HG02938 (cell line): ENCODE data around the gene FOXR2.
A peak's percentile ranks its signal among the peaks of the same experiment; 100 is the strongest.

Source experiments
- ATAC-seq: cut with Tn5 transposase; IDR thresholded peaks from one replicate; pipeline ENCODE4 v1.9.1; 2021; ENCODE audit warnings: mild to moderate bottlenecking, moderate library complexity; ENCODE audit not compliant: unreplicated experiment

FOXR2 gene, protein sequence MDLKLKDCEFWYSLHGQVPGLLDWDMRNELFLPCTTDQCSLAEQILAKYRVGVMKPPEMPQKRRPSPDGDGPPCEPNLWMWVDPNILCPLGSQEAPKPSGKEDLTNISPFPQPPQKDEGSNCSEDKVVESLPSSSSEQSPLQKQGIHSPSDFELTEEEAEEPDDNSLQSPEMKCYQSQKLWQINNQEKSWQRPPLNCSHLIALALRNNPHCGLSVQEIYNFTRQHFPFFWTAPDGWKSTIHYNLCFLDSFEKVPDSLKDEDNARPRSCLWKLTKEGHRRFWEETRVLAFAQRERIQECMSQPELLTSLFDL

DNA sequence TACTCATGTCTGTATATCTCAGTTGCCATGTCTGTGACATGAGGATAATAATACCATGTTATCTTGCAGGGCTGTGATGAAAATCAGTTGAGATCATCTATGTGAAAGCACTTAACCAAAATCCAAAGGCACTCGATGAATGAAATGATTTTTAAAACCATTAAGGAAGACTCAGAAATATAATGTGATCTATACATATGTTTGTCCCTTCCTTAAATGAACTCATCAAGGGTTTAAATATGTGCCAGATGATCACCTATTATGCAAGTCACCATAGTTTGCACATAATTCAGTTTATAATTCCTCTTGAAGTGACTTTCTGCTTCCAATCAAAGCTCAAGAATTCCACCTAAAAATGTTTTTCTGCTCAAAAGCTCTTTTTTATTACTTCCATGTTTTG is at the start of gene FOXR2:
Gene FOXR2 (plus strand): TSS at position 301 of the 400 bp plus-strand sequence. CDS start 312 bp downstream, outside the sequence.
- no peak for ATAC-seq

DNA sequence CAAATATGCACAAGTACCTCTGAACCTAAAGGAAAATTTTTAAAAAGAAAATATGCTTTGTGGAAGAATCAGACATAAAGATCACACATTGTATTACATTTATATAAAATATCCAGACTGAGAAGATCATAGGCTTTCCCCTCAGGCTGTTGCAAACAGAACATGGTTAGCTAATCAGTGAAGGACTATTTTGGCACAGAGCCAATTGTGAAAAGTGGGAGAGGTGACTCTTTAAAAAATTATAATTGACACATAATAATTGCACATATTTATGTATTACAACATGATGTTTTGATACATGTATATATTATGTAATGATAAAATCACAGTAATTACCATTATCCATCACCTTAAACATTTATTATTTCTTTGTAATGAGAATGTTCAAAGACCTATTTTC is 44.1 kb upstream of the FOXR2 start:
- no peak for ATAC-seq

DNA sequence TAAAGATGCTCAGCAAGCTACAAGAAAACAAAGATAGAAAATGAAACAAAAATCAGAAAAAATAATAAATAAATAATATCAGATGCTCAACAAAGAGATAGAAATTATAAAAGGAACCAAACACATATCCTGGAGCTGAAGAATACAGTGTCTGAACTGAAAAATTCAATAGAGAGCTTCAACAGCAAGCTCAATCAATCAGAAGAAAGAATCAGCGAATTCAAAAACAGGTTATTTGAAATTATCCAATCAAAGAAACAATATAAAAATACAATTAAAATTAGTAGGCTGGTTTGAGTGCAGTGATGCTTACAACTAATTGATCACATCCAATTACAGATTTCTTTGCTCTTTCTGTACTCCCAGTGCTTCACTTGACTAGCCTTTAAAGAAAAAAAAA is 40.8 kb upstream of the FOXR2 start:
- ATAC-seq, result no peak

DNA sequence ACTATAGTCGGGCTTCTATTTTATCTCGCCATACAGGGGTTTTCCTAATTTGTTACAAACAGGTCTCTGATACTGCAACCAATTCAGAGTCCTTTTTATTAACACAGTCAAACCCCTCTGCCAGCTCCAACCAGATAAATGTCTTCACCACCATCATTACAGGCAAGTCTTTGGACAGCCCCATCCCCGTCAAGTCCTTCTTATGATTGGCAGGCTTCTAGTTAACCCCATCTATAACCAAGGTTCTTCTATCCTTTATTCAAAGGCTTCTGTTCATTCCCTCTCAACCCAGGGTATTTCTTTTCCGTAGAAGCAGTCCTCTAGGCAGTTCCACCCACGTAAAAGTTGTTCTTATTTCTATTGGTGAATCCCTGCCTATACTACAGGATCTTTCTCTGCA is 29.9 kb upstream of the FOXR2 start:
- no peak for ATAC-seq

DNA sequence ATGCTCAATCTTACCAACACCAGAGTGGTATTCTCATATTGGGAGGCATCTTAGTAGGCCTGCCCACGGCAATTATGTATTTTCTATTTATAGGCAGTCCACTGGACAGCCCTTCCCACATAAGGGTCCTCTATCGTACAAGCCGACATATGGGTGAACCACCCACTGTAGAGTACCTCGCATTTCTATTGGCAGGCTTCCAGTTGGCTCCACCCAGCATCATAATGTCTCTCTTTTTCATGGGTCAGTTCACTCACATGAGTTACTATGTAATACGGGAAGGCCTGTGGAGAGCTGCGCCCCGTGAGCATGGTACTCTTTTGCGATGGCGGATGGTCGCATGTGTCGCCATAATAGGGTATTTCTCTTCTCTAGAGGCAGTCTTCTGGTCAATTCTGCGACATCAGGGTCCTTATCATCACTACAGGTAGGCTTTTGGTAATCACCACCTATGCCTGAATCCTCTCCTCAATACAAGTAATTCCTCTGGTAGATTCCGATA is 29.4 kb upstream of the FOXR2 start:
- no peak for ATAC-seq

DNA sequence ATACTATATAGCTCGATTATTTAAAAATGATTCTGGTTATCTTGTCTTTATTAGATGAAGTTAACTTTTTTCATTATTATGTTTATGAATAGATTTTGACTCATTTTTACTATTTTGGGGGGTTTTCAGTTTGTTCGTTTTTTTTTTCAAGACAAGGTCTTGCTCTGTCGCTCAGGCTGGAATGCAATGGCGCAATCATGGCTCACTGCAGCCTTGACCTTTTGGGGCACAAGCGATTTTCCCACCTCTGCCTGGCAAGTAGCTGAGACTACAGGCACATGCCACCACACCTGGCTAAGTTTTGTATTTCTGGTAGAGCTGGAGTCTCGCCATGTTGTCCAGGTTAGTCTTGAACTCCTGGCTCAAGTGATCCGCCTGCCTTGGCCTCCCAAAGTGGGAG is 24.9 kb upstream of the FOXR2 start:
- ATAC-seq, result no peak

DNA sequence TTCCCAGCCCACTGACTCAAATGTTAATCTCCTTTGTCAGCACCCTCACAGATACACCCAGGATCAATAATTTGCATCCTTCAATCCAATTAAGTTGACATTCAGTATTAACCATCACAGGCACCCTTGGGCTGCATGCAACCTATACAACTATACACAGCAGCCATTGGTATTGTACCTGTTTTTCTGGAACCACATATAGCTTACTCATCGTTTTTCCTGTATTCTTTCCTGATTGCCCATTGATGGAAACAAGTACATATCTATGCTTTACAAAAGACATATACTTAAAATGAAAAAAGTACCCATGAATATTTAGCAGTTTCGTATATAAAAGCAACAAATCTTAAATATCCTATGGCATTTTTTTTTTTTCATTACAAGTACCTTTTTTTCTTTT is 3.7 kb upstream of the FOXR2 start:
- no peak for ATAC-seq

DNA sequence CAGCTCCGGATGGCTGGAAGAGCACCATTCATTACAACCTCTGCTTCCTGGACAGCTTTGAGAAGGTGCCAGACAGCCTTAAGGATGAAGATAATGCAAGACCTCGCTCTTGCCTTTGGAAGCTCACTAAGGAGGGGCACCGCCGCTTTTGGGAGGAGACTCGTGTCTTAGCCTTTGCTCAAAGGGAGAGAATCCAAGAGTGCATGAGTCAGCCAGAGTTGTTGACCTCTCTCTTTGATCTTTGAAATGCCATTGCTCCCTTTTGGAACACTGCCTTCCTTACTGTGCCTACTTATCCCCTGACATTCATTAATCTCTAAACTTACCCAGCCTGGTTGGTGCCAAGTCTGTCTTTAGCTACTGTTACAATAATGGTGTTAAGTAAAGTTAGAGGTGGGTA is 1.2 kb downstream of the FOXR2 start:
- no peak for ATAC-seq

DNA sequence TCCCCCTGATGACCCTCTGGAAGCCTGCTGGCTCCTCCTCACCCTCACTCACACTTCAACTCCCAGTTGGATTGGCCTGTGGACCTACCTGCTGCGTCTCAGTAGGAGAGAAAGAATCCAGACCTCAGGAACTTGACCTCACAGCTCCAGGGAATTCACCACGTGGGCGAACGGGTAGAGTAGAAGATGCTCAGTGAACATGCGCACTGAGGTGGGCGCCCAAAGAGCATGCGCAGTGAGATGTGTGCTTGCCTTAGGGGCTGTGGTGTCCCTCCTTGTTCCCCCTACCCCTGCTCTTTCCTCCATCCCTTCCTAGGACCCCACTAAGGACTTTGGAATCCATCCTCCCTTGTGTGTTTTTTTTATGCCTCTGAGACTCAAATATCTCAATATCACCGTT is 12.9 kb downstream of the FOXR2 start:
- ATAC-seq, result no peak

DNA sequence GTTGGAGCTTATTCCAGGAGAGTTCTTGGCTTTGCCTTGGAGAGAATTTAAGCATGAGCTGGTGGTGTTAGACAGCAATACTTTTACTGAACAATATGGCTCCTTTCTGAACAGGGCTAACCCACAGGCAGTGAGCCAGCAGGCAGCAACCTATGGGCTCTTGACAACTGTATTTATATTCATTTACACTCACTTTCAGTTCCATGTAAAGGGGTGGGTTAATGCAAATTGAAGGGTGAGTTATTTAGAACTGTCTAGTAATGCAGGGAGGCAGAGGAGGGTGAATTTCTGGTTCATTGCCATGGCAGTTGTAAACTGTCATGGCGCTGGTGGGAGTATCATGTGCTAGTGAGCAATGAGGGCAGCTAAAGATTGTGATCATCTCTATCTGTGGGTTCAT is 15.7 kb downstream of the FOXR2 start:
- ATAC-seq, result peak; percentile 88

DNA sequence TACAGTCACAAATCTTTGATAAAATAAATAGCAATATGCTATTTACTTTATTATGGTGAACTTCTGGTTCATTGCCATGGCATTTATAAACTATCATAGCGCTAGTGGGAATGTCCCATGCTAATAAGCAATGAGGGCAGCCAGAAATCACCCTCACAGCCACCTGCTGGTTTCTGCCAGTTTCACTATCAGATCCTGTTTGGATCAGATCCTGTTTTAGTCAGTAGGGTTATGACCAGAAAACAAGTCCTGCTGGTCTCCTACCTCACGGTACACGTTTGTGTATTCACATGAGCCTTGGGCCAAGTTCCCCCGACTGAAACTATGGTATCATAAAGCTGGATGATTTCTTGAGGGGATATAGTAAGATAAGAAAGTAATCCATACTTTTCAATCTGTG is 17.7 kb downstream of the FOXR2 start:
- ATAC-seq, result peak; percentile 72

DNA sequence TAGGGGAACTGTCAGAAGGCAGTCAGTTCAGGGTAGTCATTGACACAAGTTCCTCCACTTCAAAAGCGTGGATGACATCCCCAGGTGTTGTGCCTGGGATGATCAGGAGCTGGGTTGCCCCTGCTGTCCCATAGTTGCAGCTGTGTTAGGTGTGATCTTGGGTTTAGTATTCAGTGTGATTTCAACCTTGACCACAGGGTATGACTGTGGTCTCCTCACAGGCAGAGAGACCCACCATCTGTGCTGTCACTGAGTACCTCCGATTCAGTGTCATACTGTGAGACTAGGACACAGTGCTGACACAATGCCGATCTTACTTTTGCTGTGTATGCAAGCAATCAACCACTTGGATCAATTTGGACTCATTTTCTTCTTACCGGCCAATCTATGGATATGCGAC is 25.2 kb downstream of the FOXR2 start:
- peak; percentile 48 for ATAC-seq

DNA sequence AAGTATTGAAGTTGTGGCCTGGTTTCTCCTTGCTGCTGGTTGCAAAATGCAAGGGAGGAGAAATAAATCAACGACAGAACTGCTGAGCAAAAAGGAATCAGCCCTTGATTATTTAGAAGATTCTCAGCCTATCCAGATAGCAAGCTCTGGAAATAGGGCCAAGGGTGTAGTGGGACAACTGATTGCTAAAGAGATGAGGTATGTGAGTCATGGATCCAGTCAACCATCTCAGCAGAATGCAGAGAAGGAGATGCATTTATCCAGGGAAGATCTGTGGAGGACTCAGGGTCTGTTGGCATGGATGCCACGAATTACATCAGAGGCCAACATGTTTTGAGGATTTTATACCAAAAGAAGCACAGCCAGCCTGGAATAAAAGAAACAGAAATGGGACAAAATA is 36.7 kb downstream of the FOXR2 start:
- no peak for ATAC-seq

DNA sequence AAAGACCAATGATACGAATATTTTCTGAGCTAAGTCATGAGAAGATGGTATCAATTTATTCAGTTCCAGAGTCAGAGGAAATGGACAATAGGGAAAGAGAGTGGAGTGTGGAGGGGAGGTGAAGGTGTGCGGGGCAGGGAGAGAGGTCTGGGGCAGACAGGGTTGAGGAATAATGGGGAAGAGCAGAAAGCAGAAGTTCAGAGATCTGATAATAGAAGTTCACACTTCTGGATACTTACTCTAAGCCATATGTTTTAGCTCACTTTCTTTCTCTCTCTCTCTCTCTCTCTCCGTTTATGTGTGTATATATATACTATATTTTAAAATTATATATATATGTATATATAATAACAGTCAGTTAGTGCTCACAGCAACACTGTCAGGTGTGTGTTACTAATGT is 40.4 kb downstream of the FOXR2 start:
- ATAC-seq, result no peak

DNA sequence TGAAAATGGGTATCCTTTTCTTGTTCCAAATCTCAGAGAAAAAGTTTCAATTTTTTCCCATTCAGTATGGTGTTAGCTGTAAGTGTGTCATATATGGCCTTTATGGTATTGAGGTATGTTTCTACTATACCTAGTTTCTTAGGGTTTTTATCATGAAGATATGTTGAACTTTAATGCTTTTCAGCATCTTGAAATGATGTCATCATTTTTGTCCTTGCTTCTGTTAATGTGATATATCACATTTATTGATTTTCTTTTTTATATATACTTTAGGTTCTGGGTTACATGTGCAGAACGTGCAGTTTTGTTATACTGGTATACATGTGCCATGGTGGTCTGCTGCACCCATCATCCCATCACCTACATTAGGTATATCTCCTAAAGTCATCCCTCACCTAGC is 44.9 kb downstream of the FOXR2 start:
- ATAC-seq, result no peak
